ENCODE measurements around the gene RAX2. TPM values are rescaled to one million over a fixed set of nuclear protein-coding genes. Genes with fewer than 3 reads are reported as not detected.

The RAX2 gene
- polyA plus RNA-seq, 1 of the 3 experiments (the other 2 are of a cell fraction): not detected

- DNase-seq: no peak
- Histone ChIP-seq H3K9ac (no peak overlapping the region), H3K9me3 (peaks cover 9% of the 10 kb centered on the region), H3K27ac (ENCODE audit: low read depth in 2 of 2, low read length in 1 of 2) (no peak overlapping the region), H3K79me2 (ENCODE audit: insufficient read depth) (no peaks in the 10 kb centered on the region), H3K4me3 (ENCODE audit: low read depth in 2 of 2, low read length in 1 of 2) (no peak overlapping the region), H3K4me1 (ENCODE audit: control insufficient read depth in 1 of 2, insufficient read depth in 2 of 2, low read depth in 1 of 2, low read length in 1 of 2) (no peaks in the 10 kb centered on the region; a peak in 1 of 4 replicates), H3K36me3 (replicated peaks in 1 of 2; ENCODE audit: control insufficient read depth in 1 of 2, insufficient read depth in 2 of 2, low read length in 1 of 2) (no peaks in the 10 kb centered on the region), H3K4me2 (no peak overlapping the region), H3F3A (replicated peaks; ENCODE audit: insufficient read depth) (no peaks in the 10 kb centered on the region), H3K9me2 (no peaks in the 10 kb centered on the region), H2AFZ (ENCODE audit: low read depth) (no peak overlapping the region), H3K27me3 (ENCODE audit: insufficient read depth) (peaks cover 44% of the 10 kb centered on the region), H4K20me1 (ENCODE audit: insufficient read depth) (no peaks in the 10 kb centered on the region)
- POLR2A ChIA-PET: no interaction called here
- CTCF ChIA-PET: interaction anchor here (1.3 to 1.7 kb wide), 2 partner anchors 67 to 96 kb away, joined by 3 to 4 read pairs; no protein-coding TSS in a partner anchor
- TF ChIP-seq USF1 (IDR thresholded peaks at IDR 0.05; ENCODE audit: borderline replicate concordance, low read depth): no peak
- no peak for TF ChIP-seq TAF1 (IDR thresholded peaks at IDR 0.05; ENCODE audit: borderline replicate concordance, low read depth, low read length)
- no peak for TF ChIP-seq CTCF (IDR thresholded peaks at IDR 0.05)
- TF ChIP-seq JUND (IDR thresholded peaks at IDR 0.05): no peak
- TF ChIP-seq TCF12 (IDR thresholded peaks at IDR 0.05): no peak
- WGBS (ENCODE audit: low lambda C conversion rate): 80% methylated on average over 1 of the region's 1 CpG
Measured at GRCh38 chr19:3782330-3782729, 10.3 kb upstream of the RAX2 start.

- Histone ChIP-seq H3K79me2 (ENCODE audit: insufficient read depth) (no peaks in the 10 kb centered on the region), H3K9me3 (peaks cover 9% of the 10 kb centered on the region), H3K4me3 (ENCODE audit: low read depth in 2 of 2, low read length in 1 of 2) (no peak overlapping the region; a peak in 1 of 4 replicates), H4K20me1 (ENCODE audit: insufficient read depth) (no peaks in the 10 kb centered on the region), H3K27me3 (ENCODE audit: insufficient read depth) (peaks cover 48% of the 10 kb centered on the region), H2AFZ (ENCODE audit: low read depth) (no peak overlapping the region), H3K4me2 (no peak overlapping the region), H3K9ac (no peak overlapping the region), H3K9me2 (no peaks in the 10 kb centered on the region), H3F3A (replicated peaks; ENCODE audit: insufficient read depth) (no peaks in the 10 kb centered on the region), H3K27ac (ENCODE audit: low read depth in 2 of 2, low read length in 1 of 2) (no peak overlapping the region), H3K36me3 (replicated peaks in 1 of 2; ENCODE audit: control insufficient read depth in 1 of 2, insufficient read depth in 2 of 2, low read length in 1 of 2) (no peaks in the 10 kb centered on the region), H3K4me1 (ENCODE audit: control insufficient read depth in 1 of 2, insufficient read depth in 2 of 2, low read depth in 1 of 2, low read length in 1 of 2) (no peaks in the 10 kb centered on the region; a peak in 1 of 4 replicates)
- TF ChIP-seq RFX5 (IDR thresholded peaks at IDR 0.05; ENCODE audit: low read length) (no peak), NRF1 (IDR thresholded peaks at IDR 0.05; ENCODE audit: low read depth, low read length) (no peak), MEF2A (IDR thresholded peaks at IDR 0.05; ENCODE audit: borderline replicate concordance, low read depth) (no peak), FOXJ3 (CRISPR knock-in tag; IDR thresholded peaks at IDR 0.05) (no peak), RAD21 (IDR thresholded peaks at IDR 0.05; ENCODE audit: low read length) (no peak), TAF1 (IDR thresholded peaks at IDR 0.05; ENCODE audit: borderline replicate concordance, low read depth, low read length) (no peak), SIN3A (IDR thresholded peaks at IDR 0.05; ENCODE audit: borderline replicate concordance, low read depth, low read length) (no peak), EZH2phosphoT487 (IDR thresholded peaks at IDR 0.05; ENCODE audit: borderline replicate concordance, low read depth) (no peak)
- DNase-seq: no peak
- 59% methylated on average over 2 of the region's 2 CpGs for WGBS (ENCODE audit: low lambda C conversion rate)
- POLR2A ChIA-PET: no interaction called here
- CTCF ChIA-PET: interaction anchor here (1.1 to 2.9 kb wide), 3 partner anchors 39 to 67 kb away, joined by 3 to 10 read pairs (median 3); no protein-coding TSS in a partner anchor
Measured at GRCh38 chr19:3781603-3782002, 9.6 kb upstream of the RAX2 start.
